ENCODE data around the gene UBASH3B.

GRCh38 chr11:122853261-122853660 lies 197.7 kb downstream of the UBASH3B start:
- TF ChIP-seq, protein P1, sequence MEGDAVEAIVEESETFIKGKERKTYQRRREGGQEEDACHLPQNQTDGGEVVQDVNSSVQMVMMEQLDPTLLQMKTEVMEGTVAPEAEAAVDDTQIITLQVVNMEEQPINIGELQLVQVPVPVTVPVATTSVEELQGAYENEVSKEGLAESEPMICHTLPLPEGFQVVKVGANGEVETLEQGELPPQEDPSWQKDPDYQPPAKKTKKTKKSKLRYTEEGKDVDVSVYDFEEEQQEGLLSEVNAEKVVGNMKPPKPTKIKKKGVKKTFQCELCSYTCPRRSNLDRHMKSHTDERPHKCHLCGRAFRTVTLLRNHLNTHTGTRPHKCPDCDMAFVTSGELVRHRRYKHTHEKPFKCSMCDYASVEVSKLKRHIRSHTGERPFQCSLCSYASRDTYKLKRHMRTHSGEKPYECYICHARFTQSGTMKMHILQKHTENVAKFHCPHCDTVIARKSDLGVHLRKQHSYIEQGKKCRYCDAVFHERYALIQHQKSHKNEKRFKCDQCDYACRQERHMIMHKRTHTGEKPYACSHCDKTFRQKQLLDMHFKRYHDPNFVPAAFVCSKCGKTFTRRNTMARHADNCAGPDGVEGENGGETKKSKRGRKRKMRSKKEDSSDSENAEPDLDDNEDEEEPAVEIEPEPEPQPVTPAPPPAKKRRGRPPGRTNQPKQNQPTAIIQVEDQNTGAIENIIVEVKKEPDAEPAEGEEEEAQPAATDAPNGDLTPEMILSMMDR (conservative IDR thresholded peaks at IDR 0.05 in 1 of 2, IDR thresholded peaks at IDR 0.05 in 1 of 2; ENCODE audit: extremely low read depth in 1 of 2, insufficient read depth in 1 of 2, low read depth in 1 of 2, low read length in 2 of 2): no peak
- TF ChIP-seq EZH2 (IDR thresholded peaks at IDR 0.05; ENCODE audit: borderline replicate concordance, low read length): no peak
